Nephron progenitor cell (in vitro differentiated cells): ENCODE data around the gene PEMT.
A peak's percentile ranks its signal among the peaks of the same experiment; 100 is the strongest.

Source experiments
- DNase-seq: peaks from one replicate; pipeline ENCODE4 v3.0.0; 2021
- H3K27ac Mint-ChIP-seq: 2 replicates; pipeline ENCODE4 v1.8.0; 2021; ENCODE audit warnings: mild to moderate bottlenecking, moderate library complexity, mixed read lengths
- H3K27me3 Mint-ChIP-seq: 2 replicates; pipeline ENCODE4 v1.8.0; 2021; ENCODE audit warnings: mild to moderate bottlenecking, low read depth, mixed read lengths; ENCODE audit not compliant: poor library complexity
- H3K36me3 Mint-ChIP-seq: 2 replicates; pipeline ENCODE4 v1.8.0; 2021; ENCODE audit warnings: low read depth, mixed read lengths
- H3K4me1 Mint-ChIP-seq: 2 replicates; pipeline ENCODE4 v1.8.0; 2021; ENCODE audit warnings: mixed read lengths
- H3K4me3 Mint-ChIP-seq: 2 replicates; pipeline ENCODE4 v1.8.0; 2021; ENCODE audit warnings: mild to moderate bottlenecking, moderate library complexity, mixed read lengths
- H3K9me3 Mint-ChIP-seq: 2 replicates; pipeline ENCODE4 v1.8.0; 2021; ENCODE audit warnings: mild to moderate bottlenecking, moderate library complexity, mixed read lengths
- TF ChIP-seq, protein P1 (sequence below): fragments of 200-600 bp; sonication (generic); IDR thresholded peaks from 2 replicates; pipeline ENCODE4 v1.5.0; 2021; ENCODE audit warnings: antibody characterized with exemption

Gene PEMT

DNA sequence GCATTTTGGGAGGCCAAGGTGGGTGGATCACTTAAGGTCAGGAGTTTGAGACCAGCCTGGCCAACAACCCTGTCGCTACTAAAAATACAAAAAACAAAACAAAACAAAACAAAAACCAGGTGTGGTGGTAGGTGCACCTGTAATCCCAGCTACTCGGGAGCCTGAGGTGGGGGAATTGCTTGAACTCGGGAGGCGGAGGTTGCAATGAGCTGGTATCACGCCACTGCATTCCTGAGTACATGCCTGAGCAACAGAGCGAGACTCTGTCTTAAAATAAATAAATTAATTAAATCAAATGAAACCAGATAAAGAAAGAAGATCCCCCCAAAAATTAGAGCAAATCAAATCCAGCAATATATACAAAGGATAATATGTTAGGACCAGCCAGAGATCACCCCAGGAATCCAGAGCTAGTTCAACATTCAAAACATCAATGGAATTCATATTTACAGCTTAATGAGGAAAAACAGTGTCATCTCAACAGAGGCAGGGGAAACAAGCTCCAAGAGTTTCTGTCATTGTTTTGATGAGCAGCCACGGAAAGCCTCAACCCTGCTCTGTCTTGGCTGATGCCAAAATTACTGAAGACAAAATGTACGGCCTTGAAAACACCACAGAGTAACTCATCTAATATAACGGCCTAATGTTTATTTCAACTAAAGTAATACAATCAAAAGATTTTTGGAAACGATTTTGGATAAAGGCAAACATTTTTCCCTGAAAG, 3.7 kb downstream of the PEMT start:
- peaks cover 11% of the 10 kb centered on the region for H3K9me3 Mint-ChIP-seq
- H3K4me1 Mint-ChIP-seq: peaks cover 28% of the 10 kb centered on the region
- H3K27ac Mint-ChIP-seq: no peak overlapping the region
- no peak for DNase-seq
- no peak overlapping the region for H3K4me3 Mint-ChIP-seq
- H3K27me3 Mint-ChIP-seq: peaks cover 3% of the 10 kb centered on the region
- TF ChIP-seq, protein P1, sequence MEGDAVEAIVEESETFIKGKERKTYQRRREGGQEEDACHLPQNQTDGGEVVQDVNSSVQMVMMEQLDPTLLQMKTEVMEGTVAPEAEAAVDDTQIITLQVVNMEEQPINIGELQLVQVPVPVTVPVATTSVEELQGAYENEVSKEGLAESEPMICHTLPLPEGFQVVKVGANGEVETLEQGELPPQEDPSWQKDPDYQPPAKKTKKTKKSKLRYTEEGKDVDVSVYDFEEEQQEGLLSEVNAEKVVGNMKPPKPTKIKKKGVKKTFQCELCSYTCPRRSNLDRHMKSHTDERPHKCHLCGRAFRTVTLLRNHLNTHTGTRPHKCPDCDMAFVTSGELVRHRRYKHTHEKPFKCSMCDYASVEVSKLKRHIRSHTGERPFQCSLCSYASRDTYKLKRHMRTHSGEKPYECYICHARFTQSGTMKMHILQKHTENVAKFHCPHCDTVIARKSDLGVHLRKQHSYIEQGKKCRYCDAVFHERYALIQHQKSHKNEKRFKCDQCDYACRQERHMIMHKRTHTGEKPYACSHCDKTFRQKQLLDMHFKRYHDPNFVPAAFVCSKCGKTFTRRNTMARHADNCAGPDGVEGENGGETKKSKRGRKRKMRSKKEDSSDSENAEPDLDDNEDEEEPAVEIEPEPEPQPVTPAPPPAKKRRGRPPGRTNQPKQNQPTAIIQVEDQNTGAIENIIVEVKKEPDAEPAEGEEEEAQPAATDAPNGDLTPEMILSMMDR: no peak
- peaks cover 17% of the 10 kb centered on the region for H3K36me3 Mint-ChIP-seq

DNA sequence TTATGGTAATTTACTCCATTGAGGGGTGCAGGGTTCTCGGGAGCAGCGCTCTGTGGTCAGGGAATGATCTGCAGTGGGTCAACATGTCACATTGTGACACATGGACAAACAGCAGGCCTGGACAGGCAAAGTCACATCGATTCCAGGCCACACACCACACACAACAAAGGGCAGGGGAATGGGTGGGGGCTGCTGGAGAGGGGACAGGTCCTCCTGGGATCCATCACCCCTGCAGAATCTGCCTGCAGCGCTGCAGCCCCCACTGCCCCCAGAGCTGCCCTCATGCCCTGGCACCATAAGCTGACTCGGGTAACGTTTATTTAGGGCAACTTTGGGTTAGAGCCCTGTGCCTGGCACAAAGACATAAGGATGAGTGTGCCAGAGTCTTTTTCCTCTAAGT, 9.1 kb downstream of the PEMT start:
- TF ChIP-seq, protein P1: no peak
- Mint-ChIP-seq H3K27ac (no peak overlapping the region), H3K4me3 (no peak overlapping the region)

DNA sequence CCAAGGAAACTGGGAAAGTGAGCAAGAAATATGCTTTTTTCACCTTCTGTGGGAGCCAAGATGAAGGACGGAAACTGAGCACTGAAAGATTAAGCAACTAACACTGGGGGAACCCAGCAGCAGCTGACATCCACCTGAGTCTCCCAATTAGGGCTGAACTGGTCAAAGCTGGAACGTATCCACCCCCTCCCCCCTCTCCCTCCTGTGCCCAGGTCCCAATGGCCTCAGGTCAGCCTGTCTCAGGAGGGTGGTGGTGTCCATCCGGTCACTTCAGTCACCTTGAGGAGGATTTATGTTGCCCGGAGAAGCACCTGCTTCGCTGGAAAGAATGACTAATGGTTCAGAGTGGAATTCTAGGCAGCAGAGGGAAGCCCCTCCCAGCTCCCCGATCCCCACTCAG, 10.0 kb downstream of the PEMT start:
- H3K4me3 Mint-ChIP-seq: no peak overlapping the region
- no peak for DNase-seq
- H3K9me3 Mint-ChIP-seq: peaks cover 5% of the 10 kb centered on the region
- peaks cover 38% of the 10 kb centered on the region for H3K4me1 Mint-ChIP-seq
- peak overlapping the region; percentile 93 for H3K27ac Mint-ChIP-seq
- peaks cover 11% of the 10 kb centered on the region for H3K36me3 Mint-ChIP-seq
- TF ChIP-seq, protein P1: no peak
- H3K27me3 Mint-ChIP-seq: peaks cover 3% of the 10 kb centered on the region

More for the DNA sequence above, 9.1 kb downstream of the PEMT start:
- DNase-seq: no peak
- Mint-ChIP-seq H3K4me1 (peaks cover 29% of the 10 kb centered on the region), H3K27me3 (peaks cover 3% of the 10 kb centered on the region), H3K9me3 (peaks cover 11% of the 10 kb centered on the region), H3K36me3 (peaks cover 18% of the 10 kb centered on the region)

DNA sequence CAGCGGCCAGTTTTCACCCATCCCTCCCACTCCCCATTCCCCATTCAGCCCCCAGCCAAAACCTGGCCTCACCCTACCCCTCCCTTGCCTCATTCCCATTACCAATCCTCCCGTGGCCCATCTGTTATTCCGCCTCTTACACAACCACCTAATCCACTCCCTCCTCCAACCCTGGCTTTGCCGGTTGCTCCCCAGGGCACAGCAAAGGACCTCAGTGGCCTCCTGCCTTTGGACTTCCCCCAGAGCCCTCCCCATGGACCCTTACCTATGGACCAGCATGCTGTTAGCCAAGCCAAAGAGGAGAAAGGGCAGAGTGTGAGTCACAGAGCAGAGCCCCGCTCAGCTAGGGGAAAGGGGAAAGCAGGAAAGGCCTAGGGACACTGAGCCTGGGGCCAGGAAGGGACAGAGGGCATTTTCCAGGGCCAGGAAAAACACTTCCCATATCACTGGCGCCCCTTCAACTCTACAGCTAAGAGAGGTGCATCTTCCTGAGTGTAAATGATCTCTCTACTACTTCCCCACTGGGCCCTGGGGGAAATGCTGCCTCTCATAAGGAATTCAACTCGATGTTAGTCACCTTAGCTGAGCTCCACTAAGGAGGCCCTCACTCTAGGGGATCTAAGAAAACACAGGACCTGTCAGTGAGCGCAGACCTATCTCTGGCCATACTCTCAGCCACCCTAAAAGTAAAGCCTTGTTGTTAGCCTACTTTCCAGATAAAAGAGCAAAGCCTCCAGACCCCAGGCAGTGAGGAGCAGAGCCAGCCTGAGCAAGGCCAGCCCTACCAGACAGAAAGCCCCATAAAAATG, 10.6 kb downstream of the PEMT start:
- no peaks in the 10 kb centered on the region for H3K9me3 Mint-ChIP-seq
- DNase-seq: no peak
- peaks cover 5% of the 10 kb centered on the region for H3K36me3 Mint-ChIP-seq
- H3K4me1 Mint-ChIP-seq: peaks cover 40% of the 10 kb centered on the region
- H3K27me3 Mint-ChIP-seq: peaks cover 3% of the 10 kb centered on the region
- TF ChIP-seq, protein P1: no peak
- H3K4me3 Mint-ChIP-seq: no peak overlapping the region
- peak overlapping the region; percentile 93 for H3K27ac Mint-ChIP-seq

DNA sequence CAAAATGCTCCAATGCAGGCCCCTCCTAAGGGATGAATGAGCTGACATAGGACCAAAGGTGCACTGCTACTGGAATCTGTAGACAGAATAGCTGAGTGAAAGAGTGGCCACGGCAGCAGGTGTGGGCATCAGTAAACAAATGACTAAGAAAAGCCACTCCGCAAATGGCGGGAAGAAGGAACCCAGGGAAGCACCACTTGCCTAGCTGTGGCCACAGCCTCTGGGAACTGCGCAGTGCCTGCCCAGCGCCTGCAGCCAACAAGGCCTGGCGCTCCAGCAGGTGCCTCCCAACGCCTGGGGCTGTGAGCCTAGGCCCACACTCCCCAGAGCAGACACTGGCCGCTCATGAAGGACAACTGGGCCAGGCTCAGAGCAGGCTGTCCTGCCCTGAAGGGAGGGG, 11.8 kb downstream of the PEMT start:
- H3K9me3 Mint-ChIP-seq: no peaks in the 10 kb centered on the region
- peaks cover 3% of the 10 kb centered on the region for H3K27me3 Mint-ChIP-seq
- H3K4me3 Mint-ChIP-seq: no peak overlapping the region
- TF ChIP-seq, protein P1: no peak
- H3K27ac Mint-ChIP-seq: no peak overlapping the region
- no peak for DNase-seq
- peaks cover 3% of the 10 kb centered on the region for H3K36me3 Mint-ChIP-seq
- H3K4me1 Mint-ChIP-seq: peaks cover 48% of the 10 kb centered on the region
